ENCODE results near the gene MAP1LC3B.

GRCh38 chr16:87365021-87365713, 27.0 kb upstream of the MAP1LC3B start:
- TF ChIP-seq FOXM1 (IDR thresholded peaks at IDR 0.05; ENCODE audit: borderline replicate concordance, low read depth) (no peak), TAF1 (IDR thresholded peaks at IDR 0.05; ENCODE audit: low read depth) (no peak), TEAD4 (IDR thresholded peaks at IDR 0.05) (no peak)
- TF ChIP-seq, protein P1, sequence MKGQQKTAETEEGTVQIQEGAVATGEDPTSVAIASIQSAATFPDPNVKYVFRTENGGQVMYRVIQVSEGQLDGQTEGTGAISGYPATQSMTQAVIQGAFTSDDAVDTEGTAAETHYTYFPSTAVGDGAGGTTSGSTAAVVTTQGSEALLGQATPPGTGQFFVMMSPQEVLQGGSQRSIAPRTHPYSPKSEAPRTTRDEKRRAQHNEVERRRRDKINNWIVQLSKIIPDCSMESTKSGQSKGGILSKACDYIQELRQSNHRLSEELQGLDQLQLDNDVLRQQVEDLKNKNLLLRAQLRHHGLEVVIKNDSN (IDR thresholded peaks at IDR 0.05): no peak

All from Ishikawa (cell line).